Ascending aorta (tissue), 2 donors: Measurements from ENCODE around the gene LST1. TPM values are rescaled to one million over a fixed set of nuclear protein-coding genes. Genes with fewer than 3 reads are reported as not detected.

Source experiments
- DNase-seq, 2 donors: peaks; one replicate each; pipeline ENCODE4 v3.0.0-alpha.2; 2019; ENCODE audit warnings: low spot score in 2 of 2
- H3K27ac ChIP-seq, 2 donors: fragments of 200-600 bp; sonication (generic); one replicate each; pipeline ENCODE4 v1.5.1; 2016 to 2017; ENCODE audit warnings: mild to moderate bottlenecking in 1 of 2
- H3K27me3 ChIP-seq: fragments of 200-600 bp; sonication (generic); one replicate; pipeline ENCODE4 v1.5.1; 2017
- H3K36me3 ChIP-seq, 2 donors: fragments of 200-600 bp; sonication (generic); one replicate each; pipeline ENCODE4 v1.5.1; 2016
- H3K4me1 ChIP-seq, 2 donors: fragments of 200-600 bp; sonication (generic); one replicate each; pipeline ENCODE4 v1.5.1; 2016 to 2017; ENCODE audit warnings: mild to moderate bottlenecking in 1 of 2
- H3K4me3 ChIP-seq, 2 donors: fragments of 200-600 bp; sonication (generic); one replicate each; pipeline ENCODE4 v1.5.1; 2016 to 2017; ENCODE audit warnings: mild to moderate bottlenecking in 1 of 2
- H3K9me3 ChIP-seq, 2 donors: fragments of 200-600 bp; sonication (generic); one replicate each; pipeline ENCODE4 v1.5.1; 2016
- CTCF ChIP-seq, 3 experiments: fragments of 200-600 bp in 2 of 3; fragments of 450-650 bp in 1 of 3; sonication (generic) in 2 of 3; IDR thresholded peaks; one replicate each; pipeline ENCODE4 v1.5.1; 2016 to 2019; ENCODE audit warnings: antibody characterized with exemption in 3 of 3, mild to moderate bottlenecking in 1 of 3, moderate library complexity in 1 of 3
- intact Hi-C: fragments of 100-400 bp; cut with DNase I; formaldehyde crosslinking; loops from one replicate; pipeline ENCODE4 v1.15.1; 2023
- total RNA-seq: library from RNA; depleted of rRNA; stranded (reverse); fragments of >200 nt; gene quantifications from one replicate; pipeline ENCODE4 v1.1.0, GENCODE V29; 2016

The LST1 gene
- total RNA-seq, 1 donor from 2014 or later, result 21.4 TPM

GRCh38 chr6:31619805-31620585 is 33.9 kb downstream of the LST1 start:
- Histone ChIP-seq H3K27ac (peak overlapping the region; percentile 98 to 99), H3K4me1 (peaks cover 8 to 9% of the 10 kb centered on the region in 2 donors), H3K4me3 (peak overlapping the region; percentile 76 to 93), H3K27me3 (no peaks in the 10 kb centered on the region), H3K36me3 (peaks cover 17 to 18% of the 10 kb centered on the region in 2 donors), H3K9me3 (no peaks in the 10 kb centered on the region)
- peak; percentile 97 to 99 for DNase-seq
- intact Hi-C loops, result loop anchor here (1.0 to 10.0 kb wide), 6 partner anchors 32 to 1355 kb away; partner anchors contain the start of genes BAG6, GPANK1, MRPS18B and NFKBIL1
- no peak for TF ChIP-seq CTCF (IDR thresholded peaks at IDR 0.05)

GRCh38 chr6:31620586-31621319 is 34.7 kb downstream of the LST1 start, which contains the start of gene PRRC2A:
TSS of gene PRRC2A (plus strand) at chr6:31620715. CDS start at chr6:31622790, 2,075 bp downstream.
- H3K4me1 ChIP-seq, result peaks cover 8 to 9% of the 10 kb centered on the region in 2 donors
- H3K27me3 ChIP-seq, result no peaks in the 10 kb centered on the region
- peak within 1 kb of the TSS; percentile 76 to 93 for H3K4me3 ChIP-seq
- DNase-seq, result peak; percentile 16 to 86
- intact Hi-C loops, result loop anchor here (1.0 to 10.0 kb wide), 6 partner anchors 32 to 1354 kb away; partner anchors contain the start of genes BAG6, GPANK1, MRPS18B and NFKBIL1
- H3K27ac ChIP-seq, result peak within 1 kb of the TSS; percentile 98 to 99
- TF ChIP-seq CTCF (IDR thresholded peaks at IDR 0.05), result peak in 1 of 3 experiments; percentile 5
- no peaks in the 10 kb centered on the region for H3K9me3 ChIP-seq
- H3K36me3 ChIP-seq, result peaks cover 24 to 25% of the 10 kb centered on the region in 2 donors

GRCh38 chr6:31621320-31621939 is 35.4 kb downstream of the LST1 start:
- no peak for DNase-seq
- Histone ChIP-seq H3K4me1 (peaks cover 8 to 9% of the 10 kb centered on the region in 2 donors), H3K4me3 (peak overlapping the region; percentile 76 to 93), H3K27ac (peak overlapping the region; percentile 98 to 99), H3K9me3 (no peaks in the 10 kb centered on the region), H3K36me3 (peaks cover 31 to 32% of the 10 kb centered on the region in 2 donors), H3K27me3 (no peaks in the 10 kb centered on the region)
- TF ChIP-seq CTCF (IDR thresholded peaks at IDR 0.05), result no peak
- intact Hi-C loops, result loop anchor here (2.0 to 10.0 kb wide), 3 partner anchors 41 to 1353 kb away; partner anchors contain the start of genes MRPS18B and PPP1R10

GRCh38 chr6:31621991-31622390 is 35.9 kb downstream of the LST1 start:
- no peak for TF ChIP-seq CTCF (IDR thresholded peaks at IDR 0.05)
- DNase-seq, result no peak
- no peaks in the 10 kb centered on the region for H3K9me3 ChIP-seq
- H3K36me3 ChIP-seq, result peaks cover 37 to 38% of the 10 kb centered on the region in 2 donors
- H3K27me3 ChIP-seq, result no peaks in the 10 kb centered on the region
- peak overlapping the region; percentile 76 to 93 for H3K4me3 ChIP-seq
- peak overlapping the region; percentile 98 to 99 for H3K27ac ChIP-seq
- peaks cover 8 to 9% of the 10 kb centered on the region in 2 donors for H3K4me1 ChIP-seq
- intact Hi-C loops, result loop anchor here (2.0 to 10.0 kb wide), 3 partner anchors 41 to 1353 kb away; partner anchors contain the start of genes MRPS18B and PPP1R10

- intact Hi-C loops, result loop anchor here (5.0 to 10.0 kb wide), 2 partner anchors 1005 to 1352 kb away; partner anchors contain the start of genes MRPS18B and PPP1R10
- peaks cover 44 to 45% of the 10 kb centered on the region in 2 donors for H3K36me3 ChIP-seq
- no peak overlapping the region for H3K27ac ChIP-seq
- H3K4me1 ChIP-seq, result peaks cover 8 to 9% of the 10 kb centered on the region in 2 donors
- DNase-seq, result no peak
- no peaks in the 10 kb centered on the region for H3K9me3 ChIP-seq
- H3K27me3 ChIP-seq, result no peaks in the 10 kb centered on the region
- H3K4me3 ChIP-seq, result no peak overlapping the region
- no peak for TF ChIP-seq CTCF (IDR thresholded peaks at IDR 0.05)
Observed at GRCh38 chr6:31622684-31623091, 36.6 kb downstream of the LST1 start.
